ENCODE results near the gene USP3. TPM values are rescaled to one million over a fixed set of nuclear protein-coding genes. Genes with fewer than 3 reads are reported as not detected.
"Not testable (repeated sequence)": the region's sequence is repeated elsewhere in the genome, so short reads cannot be mapped to it uniquely, and the experiment has no call there.

The USP3 gene
- total RNA-seq, 4 donors from 2014 or later: 56.1 to 93.0 (median 73.7) TPM

- in situ Hi-C loops (cut with MboI; ENCODE audit: low pct_ligation_motif_present in 1 of 4, low pct_unique_long_range_greater_than_20kb in 1 of 4, low sequenced_read_pairs in 3 of 4) (no loop called here), intact Hi-C loops (cut with DNase I; ENCODE audit: low total_unique reads) (no loop called here)
- TF ChIP-seq POLR2A (IDR thresholded peaks at IDR 0.05) (no peak), CTCF (IDR thresholded peaks at IDR 0.05) (no peak), EP300 (IDR thresholded peaks at IDR 0.05; ENCODE audit: low read depth) (no peak), POLR2AphosphoS5 (IDR thresholded peaks at IDR 0.05) (no peak)
- H3K4me1 ChIP-seq: peaks cover 6 to 65% (median 21%) of the 10 kb centered on the region in 4 donors
- peaks cover 0 to 1% (median 0%) of the 10 kb centered on the region in 4 donors for H3K36me3 ChIP-seq
- H3K4me3 ChIP-seq: no peak overlapping the region
- no peaks in the 10 kb centered on the region for H3K27me3 ChIP-seq
- 73 to 83% methylated on average over 5 of the region's 5 CpGs for WGBS, 2 donors (ENCODE audit: low coverage in 1 of 2)
- no peak overlapping the region for H3K27ac ChIP-seq
- DNase-seq: no peak
- H3K9me3 ChIP-seq: no peaks in the 10 kb centered on the region
These were observed 27.9 kb downstream of the USP3 start for GRCh38 chr15:63532307-63532744.

- peaks cover 8 to 70% (median 30%) of the 10 kb centered on the region in 4 donors for H3K4me1 ChIP-seq
- H3K36me3 ChIP-seq; H3K27me3 ChIP-seq; H3K9me3 ChIP-seq; H3K27ac ChIP-seq; H3K4me3 ChIP-seq; intact Hi-C loops (cut with DNase I; ENCODE audit: low total_unique reads); DNase-seq; in situ Hi-C loops (cut with MboI; ENCODE audit: low pct_ligation_motif_present in 1 of 4, low pct_unique_long_range_greater_than_20kb in 1 of 4, low sequenced_read_pairs in 3 of 4): not testable (repeated sequence)
- WGBS, 2 donors (ENCODE audit: low coverage in 1 of 2): 90 to 94% methylated on average over 2 to 3 of the region's 3 CpGs
These were observed 30.5 kb downstream of the USP3 start for GRCh38 chr15:63534888-63535287.

GRCh38 chr15:63535689-63536088 lies 31.3 kb downstream of the USP3 start:
- intact Hi-C loops (cut with DNase I; ENCODE audit: low total_unique reads): no loop called here
- WGBS, 2 donors (ENCODE audit: low coverage in 1 of 2): 51 to 67% methylated on average over 2 to 3 of the region's 3 CpGs
- no peak for TF ChIP-seq CTCF (IDR thresholded peaks at IDR 0.05)
- peak overlapping the region in 3 of 4 donors; percentile 11 to 13 (median 11) for H3K27ac ChIP-seq
- H3K9me3 ChIP-seq: no peaks in the 10 kb centered on the region
- H3K4me1 ChIP-seq: peaks cover 8 to 76% (median 36%) of the 10 kb centered on the region in 4 donors
- DNase-seq: no peak
- no peak overlapping the region for H3K4me3 ChIP-seq
- H3K27me3 ChIP-seq: no peaks in the 10 kb centered on the region
- H3K36me3 ChIP-seq: peaks cover 0 to 9% (median 0%) of the 10 kb centered on the region in 4 donors
- in situ Hi-C loops (cut with MboI; ENCODE audit: low pct_ligation_motif_present in 1 of 4, low pct_unique_long_range_greater_than_20kb in 1 of 4, low sequenced_read_pairs in 3 of 4): no loop called here

GRCh38 chr15:63538876-63539275 lies 34.5 kb downstream of the USP3 start:
- TF ChIP-seq CTCF (IDR thresholded peaks at IDR 0.05): no peak
- no peak for TF ChIP-seq EP300 (IDR thresholded peaks at IDR 0.05; ENCODE audit: low read depth)
- TF ChIP-seq POLR2A (IDR thresholded peaks at IDR 0.05): no peak
- no peak for TF ChIP-seq POLR2AphosphoS5 (IDR thresholded peaks at IDR 0.05)
- Histone ChIP-seq H3K27ac (peak overlapping the region; percentile 36 to 64 (median 62)), H3K27me3 (no peaks in the 10 kb centered on the region), H3K36me3 (peaks cover 0 to 9% (median 0%) of the 10 kb centered on the region in 4 donors), H3K9me3 (no peaks in the 10 kb centered on the region), H3K4me3 (peak overlapping the region in 1 of 4 donors; percentile 3), H3K4me1 (peaks cover 5 to 83% (median 34%) of the 10 kb centered on the region in 4 donors)
- no peak for DNase-seq
- intact Hi-C loops (cut with DNase I; ENCODE audit: low total_unique reads): no loop called here
- in situ Hi-C loops (cut with MboI; ENCODE audit: low pct_ligation_motif_present in 1 of 4, low pct_unique_long_range_greater_than_20kb in 1 of 4, low sequenced_read_pairs in 3 of 4): no loop called here
- WGBS, 2 donors (ENCODE audit: low coverage in 1 of 2): 60 to 63% methylated on average over 3 of the region's 3 CpGs

DNA sequence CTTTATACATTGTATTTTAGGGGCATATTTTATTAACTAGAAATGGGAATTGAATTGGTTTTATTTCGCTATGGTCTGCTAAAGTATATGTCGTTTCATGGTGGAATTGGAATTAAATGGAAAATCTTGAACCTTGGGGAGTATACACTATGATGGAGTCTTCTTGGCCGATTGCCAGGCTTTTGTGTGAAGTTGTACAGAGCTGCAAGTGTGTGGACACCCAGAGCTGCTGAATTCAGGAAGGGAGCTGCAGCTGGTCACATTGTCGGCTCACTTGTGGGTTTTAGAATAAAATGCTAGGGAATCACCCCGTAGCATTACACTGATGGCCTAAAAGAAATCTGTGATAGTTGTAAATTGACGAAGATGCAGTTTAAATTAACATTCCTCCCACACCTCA lies 35.1 kb downstream of the USP3 start:
- H3K27me3 ChIP-seq: no peaks in the 10 kb centered on the region
- H3K36me3 ChIP-seq: peaks cover 0 to 9% (median 0%) of the 10 kb centered on the region in 4 donors
- peaks cover 5 to 85% (median 34%) of the 10 kb centered on the region in 4 donors for H3K4me1 ChIP-seq
- H3K9me3 ChIP-seq: no peaks in the 10 kb centered on the region
- intact Hi-C loops (cut with DNase I; ENCODE audit: low total_unique reads): no loop called here
- H3K27ac ChIP-seq: peak overlapping the region; percentile 36 to 64 (median 62)
- 44 to 80% methylated on average over 1 to 6 of the region's 6 CpGs for WGBS, 2 donors (ENCODE audit: low coverage in 1 of 2)
- TF ChIP-seq EP300 (IDR thresholded peaks at IDR 0.05; ENCODE audit: low read depth) (no peak), POLR2A (IDR thresholded peaks at IDR 0.05) (no peak), POLR2AphosphoS5 (IDR thresholded peaks at IDR 0.05) (no peak), CTCF (IDR thresholded peaks at IDR 0.05) (no peak)
- in situ Hi-C loops (cut with MboI; ENCODE audit: low pct_ligation_motif_present in 1 of 4, low pct_unique_long_range_greater_than_20kb in 1 of 4, low sequenced_read_pairs in 3 of 4): no loop called here
- H3K4me3 ChIP-seq: no peak overlapping the region
- peak; percentile 58 for DNase-seq

Measured in transverse colon (tissue), 4 donors.